MCF 10A (cell line): ENCODE results near the gene CREBBP. TPM values are rescaled to one million over a fixed set of nuclear protein-coding genes. Genes with fewer than 3 reads are reported as not detected.
A peak's percentile ranks its signal among the peaks of the same experiment; 100 is the strongest.

Experiments used
- BruUV-seq: library from RNA; stranded (reverse); fragments of 400-500 nt; replicated peaks from 2 replicates; lab custom pipeline; 2021; lab: Mats Ljungman, UMichigan
- CTCF ChIA-PET: fragments of 300-600 bp; sonication (Branson Sonifier 250); formaldehyde crosslinking; extraction: SDS; loops from one replicate; lab custom pipeline; 2021; ENCODE audit warnings: antibody characterized with exemption, inconsistent platforms; lab: Yijun Ruan, JAX
- POLR2A ChIA-PET: fragments of 300-600, 350-650 bp; sonication (Branson Sonifier 250); formaldehyde crosslinking; extraction: SDS; loops from one replicate; lab custom pipeline; 2020; ENCODE audit warnings: antibody characterized with exemption, inconsistent platforms; lab: Yijun Ruan, JAX
- DNase-seq: peaks from one replicate; pipeline ENCODE4 v3.0.0-alpha.2; 2018; ENCODE audit not compliant: unreplicated experiment
- H3K27ac Mint-ChIP-seq: one replicate; pipeline ENCODE4 v1.8.0; 2022; ENCODE audit warnings: mild to moderate bottlenecking, low read depth, mixed read lengths; ENCODE audit not compliant: unreplicated experiment
- H3K27me3 Mint-ChIP-seq: one replicate; pipeline ENCODE4 v1.8.0; 2022; ENCODE audit warnings: mixed read lengths; ENCODE audit not compliant: insufficient read depth, unreplicated experiment
- H3K36me3 Mint-ChIP-seq: one replicate; pipeline ENCODE4 v1.8.0; 2022; ENCODE audit warnings: mild to moderate bottlenecking, moderate library complexity, mixed read lengths; ENCODE audit not compliant: insufficient read depth, unreplicated experiment
- H3K4me1 Mint-ChIP-seq: one replicate; pipeline ENCODE4 v1.8.0; 2022; ENCODE audit warnings: mixed read lengths; ENCODE audit not compliant: insufficient read depth, unreplicated experiment
- H3K4me3 Mint-ChIP-seq: one replicate; pipeline ENCODE4 v1.8.0; 2022; ENCODE audit warnings: mild to moderate bottlenecking, moderate library complexity, mixed read lengths; ENCODE audit not compliant: unreplicated experiment
- H3K9me3 Mint-ChIP-seq: one replicate; pipeline ENCODE4 v1.8.0; 2022; ENCODE audit warnings: mixed read lengths; ENCODE audit not compliant: unreplicated experiment
- CTCF ChIP-seq: fragments of 200-600 bp; IDR thresholded peaks from one replicate; pipeline ENCODE4 v1.8.0; 2022; ENCODE audit warnings: antibody characterized with exemption, mild to moderate bottlenecking; ENCODE audit not compliant: unreplicated experiment
- intact Hi-C: fragments of 100-400 bp; cut with micrococcal nuclease; formaldehyde crosslinking; loops from 2 replicates; pipeline ENCODE4 v1.14.1; 2022
- total RNA-seq: library from RNA; stranded (reverse); gene quantifications from 2 replicates; pipeline ENCODE4 v1.2.3, GENCODE V29; 2022

Gene CREBBP
- total RNA-seq, 1 experiment from 2014 or later: 74.0 TPM

- H3K4me3 Mint-ChIP-seq: no peak overlapping the region
- intact Hi-C loops: no loop called here
- H3K27me3 Mint-ChIP-seq: no peaks in the 10 kb centered on the region
- H3K9me3 Mint-ChIP-seq: no peaks in the 10 kb centered on the region
- ChIA-PET POLR2A (interaction anchor here (1.1 kb wide), 1 partner anchor 9 kb away, joined by 3 read pairs; no protein-coding TSS in a partner anchor), CTCF (interaction anchor here (0.5 to 0.7 kb wide), 2 partner anchors 57 to 149 kb away, joined by 3 read pairs; no protein-coding TSS in a partner anchor)
- no peak for DNase-seq
- no peak overlapping the region for H3K27ac Mint-ChIP-seq
- BruUV-seq: no TSS peak
- peaks cover 11% of the 10 kb centered on the region for H3K4me1 Mint-ChIP-seq
- H3K36me3 Mint-ChIP-seq: peaks cover 21% of the 10 kb centered on the region
- TF ChIP-seq CTCF: no peak
These were observed 70.3 kb downstream of the CREBBP start for GRCh38 chr16:3810198-3810664.

GRCh38 chr16:3808308-3809063, 72.0 kb downstream of the CREBBP start:
- POLR2A ChIA-PET: no interaction called here
- intact Hi-C loops: no loop called here
- BruUV-seq: TSS peak; percentile 12
- peaks cover 11% of the 10 kb centered on the region for H3K4me1 Mint-ChIP-seq
- H3K9me3 Mint-ChIP-seq: no peaks in the 10 kb centered on the region
- no peak overlapping the region for H3K4me3 Mint-ChIP-seq
- H3K36me3 Mint-ChIP-seq: peaks cover 21% of the 10 kb centered on the region
- DNase-seq: no peak
- CTCF ChIA-PET: no interaction called here
- no peak for TF ChIP-seq CTCF
- H3K27ac Mint-ChIP-seq: no peak overlapping the region
- H3K27me3 Mint-ChIP-seq: no peaks in the 10 kb centered on the region

- Mint-ChIP-seq H3K9me3 (no peaks in the 10 kb centered on the region), H3K27ac (no peak overlapping the region), H3K4me1 (peaks cover 11% of the 10 kb centered on the region), H3K27me3 (no peaks in the 10 kb centered on the region), H3K36me3 (peaks cover 26% of the 10 kb centered on the region), H3K4me3 (no peak overlapping the region)
- DNase-seq: no peak
- BruUV-seq: no TSS peak
- POLR2A ChIA-PET: no interaction called here
- intact Hi-C loops: no loop called here
- CTCF ChIA-PET: no interaction called here
- TF ChIP-seq CTCF: no peak
These were observed 72.9 kb downstream of the CREBBP start for GRCh38 chr16:3807425-3808123.

- H3K27ac Mint-ChIP-seq: no peak overlapping the region
- peaks cover 11% of the 10 kb centered on the region for H3K4me1 Mint-ChIP-seq
- H3K27me3 Mint-ChIP-seq: no peaks in the 10 kb centered on the region
- ChIA-PET POLR2A (interaction anchor here (1.0 kb wide), 1 partner anchor 23 kb away, joined by 3 read pairs; no protein-coding TSS in a partner anchor), CTCF (no interaction called here)
- no peak for TF ChIP-seq CTCF
- intact Hi-C loops: no loop called here
- no peak overlapping the region for H3K4me3 Mint-ChIP-seq
- BruUV-seq: no TSS peak
- no peak for DNase-seq
- H3K36me3 Mint-ChIP-seq: peaks cover 27% of the 10 kb centered on the region
- no peaks in the 10 kb centered on the region for H3K9me3 Mint-ChIP-seq
These were observed 76.0 kb downstream of the CREBBP start for GRCh38 chr16:3804426-3805016.
